GM12878 (cell line): ENCODE measurements around the gene MRGPRX4. TPM values are rescaled to one million over a fixed set of nuclear protein-coding genes. Genes with fewer than 3 reads are reported as not detected.

Experiments used
- ATAC-seq: fragments of 200-7000 bp; cut with Tn5 transposase; 3 replicates; pipeline ENCODE4 v1.9.1; 2020; ENCODE audit warnings: mild to moderate bottlenecking, moderate library complexity
- BruUV-seq: library from RNA; stranded (reverse); fragments of 400-500 nt; replicated peaks from 2 replicates; lab custom pipeline; 2021; lab: Mats Ljungman, UMichigan
- CTCF ChIA-PET: fragments of 300-600 bp; sonication (Branson Sonifier 250); formaldehyde crosslinking; extraction: SDS; loops from one replicate; lab custom pipeline; 2021; ENCODE audit warnings: inconsistent platforms; lab: Yijun Ruan, JAX
- POLR2A ChIA-PET: fragments of 350-600 bp; formaldehyde crosslinking; extraction: SDS; loops from one replicate; lab custom pipeline; 2021; ENCODE audit warnings: inconsistent platforms; lab: Charles Lee
- RAD21 ChIA-PET: fragments of 300-600 bp; sonication (Branson Sonifier 250); formaldehyde crosslinking; loops from one replicate; lab custom pipeline; 2023; ENCODE audit warnings: antibody characterized with exemption; ENCODE audit not compliant: unreplicated experiment; lab: Charles Lee
- SMC1A ChIA-PET: fragments of 300-600 bp; sonication (Branson Sonifier 250); formaldehyde crosslinking; loops from one replicate; lab custom pipeline; 2023; ENCODE audit not compliant: unreplicated experiment, uncharacterized antibody; lab: Charles Lee
- DNase-seq: peaks from one replicate; pipeline ENCODE4 v3.0.0-alpha.2; 2011; ENCODE audit warnings: low read depth, low spot score
- FAIRE-seq: peaks from 3 replicates; lab custom pipeline; 2011; peaks lifted over from hg19 to GRCh38; lab: Jason Lieb, UNC
- H2AFZ ChIP-seq: 2 replicates; pipeline ENCODE4 v1.6.0; 2011; ENCODE audit warnings: low read depth, low read length, control low read depth; ENCODE audit not compliant: control insufficient read depth
- H3K27ac ChIP-seq: 2 replicates; pipeline ENCODE4 v1.5.1; 2011; ENCODE audit warnings: control low read depth; ENCODE audit not compliant: control insufficient read depth, insufficient read depth
- H3K27me3 ChIP-seq, 2 experiments: replicated peaks in 1 of 2; 2 replicates each; pipeline versions ENCODE4 v1.6.0 to v1.6.1; 2011; ENCODE audit warnings: low read length in 1 of 2; ENCODE audit not compliant: control insufficient read depth in 2 of 2, insufficient read depth in 2 of 2
- H3K36me3 ChIP-seq, 2 experiments: 2 replicates each; pipeline ENCODE4 v1.5.1; 2011; ENCODE audit warnings: low read length in 1 of 2; ENCODE audit not compliant: control insufficient read depth in 2 of 2, insufficient read depth in 2 of 2
- H3K4me1 ChIP-seq: 2 replicates; pipeline ENCODE4 v1.6.1; 2011; ENCODE audit warnings: mild to moderate bottlenecking, low read length, moderate library complexity, mixed read lengths; ENCODE audit not compliant: control insufficient read depth, insufficient read depth
- H3K4me2 ChIP-seq: 2 replicates; pipeline ENCODE4 v1.6.0; 2011; ENCODE audit warnings: control low read depth; ENCODE audit not compliant: control insufficient read depth, insufficient read depth
- H3K4me3 ChIP-seq: fragments of 200-600 bp; sonication (generic); 2 replicates; pipeline ENCODE4 v1.5.1; 2016
- H3K79me2 ChIP-seq: 2 replicates; pipeline ENCODE4 v1.6.0; 2011; ENCODE audit warnings: low read length; ENCODE audit not compliant: control insufficient read depth, insufficient read depth
- H3K9ac ChIP-seq: 2 replicates; pipeline ENCODE4 v1.8.0; 2011; ENCODE audit warnings: low read length, control low read depth, mixed read lengths; ENCODE audit not compliant: control insufficient read depth, insufficient read depth
- H3K9me3 ChIP-seq: replicated peaks from 3 replicates; pipeline ENCODE4 v1.5.1; 2011; ENCODE audit warnings: mild to moderate bottlenecking, low read length; ENCODE audit not compliant: control insufficient read depth, insufficient read depth
- H4K20me1 ChIP-seq: 2 replicates; pipeline ENCODE4 v1.6.0; 2011; ENCODE audit not compliant: control insufficient read depth, insufficient read depth
- SRF ChIP-seq, 2 experiments: IDR thresholded peaks; 2 replicates each; pipeline ENCODE4 v1.6.1; 2011; ENCODE audit warnings: low read depth in 2 of 2, low read length in 2 of 2, mild to moderate bottlenecking in 1 of 2, moderate library complexity in 1 of 2
- ZNF217 ChIP-seq: fragments of 450-650 bp; IDR thresholded peaks from 2 replicates; pipeline ENCODE4 v1.6.1; 2017; ENCODE audit warnings: antibody characterized with exemption, mild to moderate bottlenecking
- whole genome bisulfite sequencing: methylation state at CpG from one replicate; pipeline ENCODE4 v1.1.6; 2016; ENCODE audit warnings: low lambda C conversion rate; ENCODE audit not compliant: insufficient replicate concordance, insufficient coverage; ENCODE audit errors: missing lambda C conversion rate; 5-methylcytosine and 5-hydroxymethylcytosine counted together
- in situ Hi-C: fragments of 300-500 bp; cut with MboI; formaldehyde crosslinking; loops from 9 replicates; pipeline ENCODE4 v1.14.3; 2018; ENCODE audit warnings: mixed read lengths
- intact Hi-C: fragments of 100-400 bp; cut with micrococcal nuclease; formaldehyde crosslinking; loops from one replicate; pipeline ENCODE4 v1.14.2; 2022; ENCODE audit not compliant: unreplicated experiment
- polyA plus RNA-seq, 11 experiments: library from polyadenylated mRNA; depleted of rRNA in 4 of 11; unstranded in 6 of 11; stranded (reverse) in 5 of 11; fragments of >200 nt; fragmentation: Nextera tagmentation in 4 of 11; fragmentation: Illumina TruSeq in 1 of 11; extraction: Ambion mirVana in 4 of 11; extraction: Trizol in 1 of 11; gene quantifications; 1 replicate in 1 of 11; 2 replicates in 10 of 11; pipeline versions ENCODE4 v1.2.1 to v1.2.3, GENCODE V29; 2011 to 2016; ENCODE audit warnings: inconsistent platforms in 2 of 11, missing spikeins in 2 of 11, low read depth in 1 of 11
- total RNA-seq, 4 experiments: library from RNA; depleted of rRNA in 3 of 4; stranded (reverse); fragments of >200 nt in 3 of 4; fragmentation: Illumina TruSeq in 1 of 4; extraction: Trizol in 1 of 4; gene quantifications; 2 replicates each; pipeline versions ENCODE4 v1.2.1 to v1.2.3, GENCODE V29; 2013 to 2021
- TF ChIP-seq, protein P1 (sequence below): fragments of 450-650 bp; IDR thresholded peaks from 2 replicates; pipeline ENCODE4 v1.6.1; 2016; ENCODE audit warnings: mild to moderate bottlenecking
- TF ChIP-seq, protein P2 (sequence below): fragments of 150-350 bp; IDR thresholded peaks from 2 replicates; pipeline ENCODE4 v1.6.1; 2014; ENCODE audit warnings: mild to moderate bottlenecking, low read depth, low read length
- TF ChIP-seq, protein P3 (sequence below): IDR thresholded peaks from 2 replicates; pipeline ENCODE4 v1.6.1; 2012; ENCODE audit warnings: low read depth, low read length, improper control_type of control experiment

The MRGPRX4 gene
- total and polyA plus RNA-seq, 10 of the 15 experiments (the other 5 are each of a cell fraction or from before 2014, with no cell fraction given): not detected

DNA sequence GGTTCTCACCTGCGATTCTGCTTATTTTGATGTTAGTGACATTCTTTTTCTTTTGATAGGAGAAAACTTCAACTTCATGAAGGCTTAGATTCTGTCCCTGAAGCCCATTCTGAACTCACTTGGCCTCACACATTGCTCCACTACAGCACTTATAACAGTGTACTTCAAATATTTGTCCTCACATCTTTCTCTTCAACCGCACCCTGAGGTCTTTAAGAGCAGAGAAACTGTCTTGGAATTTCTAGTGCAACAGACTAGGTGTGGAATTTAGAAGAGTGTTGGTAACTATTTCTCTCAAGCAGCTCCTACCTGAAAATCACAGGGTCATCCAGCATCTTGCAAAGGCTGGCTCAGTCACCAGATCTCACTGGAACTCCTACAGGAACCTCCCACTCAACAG, 32.5 kb upstream of the MRGPRX4 start:
- no peaks in the 10 kb centered on the region for H3K27me3 ChIP-seq
- ChIA-PET SMC1A (no interaction called here), CTCF (interaction anchor here (1.2 kb wide), 1 partner anchor 24 kb away, joined by 3 read pairs; no protein-coding TSS in a partner anchor), POLR2A (interaction anchor here (0.6 kb wide), 1 partner anchor 1222 kb away, joined by 3 read pairs; no protein-coding TSS in a partner anchor), RAD21 (interaction anchor here (0.7 kb wide), 1 partner anchor 198 kb away, joined by 3 read pairs; no protein-coding TSS in a partner anchor)
- no peaks in the 10 kb centered on the region for H4K20me1 ChIP-seq
- no peak overlapping the region for H3K9ac ChIP-seq
- no peaks in the 10 kb centered on the region for H3K79me2 ChIP-seq
- no peak for FAIRE-seq
- ATAC-seq: no peak
- H3K4me1 ChIP-seq: no peaks in the 10 kb centered on the region
- H3K4me2 ChIP-seq: no peak overlapping the region
- no peak overlapping the region for H3K27ac ChIP-seq
- H3K4me3 ChIP-seq: no peak overlapping the region
- no peak overlapping the region for H2AFZ ChIP-seq
- H3K36me3 ChIP-seq: no peaks in the 10 kb centered on the region
- TF ChIP-seq, protein P1, sequence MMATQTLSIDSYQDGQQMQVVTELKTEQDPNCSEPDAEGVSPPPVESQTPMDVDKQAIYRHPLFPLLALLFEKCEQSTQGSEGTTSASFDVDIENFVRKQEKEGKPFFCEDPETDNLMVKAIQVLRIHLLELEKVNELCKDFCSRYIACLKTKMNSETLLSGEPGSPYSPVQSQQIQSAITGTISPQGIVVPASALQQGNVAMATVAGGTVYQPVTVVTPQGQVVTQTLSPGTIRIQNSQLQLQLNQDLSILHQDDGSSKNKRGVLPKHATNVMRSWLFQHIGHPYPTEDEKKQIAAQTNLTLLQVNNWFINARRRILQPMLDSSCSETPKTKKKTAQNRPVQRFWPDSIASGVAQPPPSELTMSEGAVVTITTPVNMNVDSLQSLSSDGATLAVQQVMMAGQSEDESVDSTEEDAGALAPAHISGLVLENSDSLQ: no peak
- TF ChIP-seq, protein P2, sequence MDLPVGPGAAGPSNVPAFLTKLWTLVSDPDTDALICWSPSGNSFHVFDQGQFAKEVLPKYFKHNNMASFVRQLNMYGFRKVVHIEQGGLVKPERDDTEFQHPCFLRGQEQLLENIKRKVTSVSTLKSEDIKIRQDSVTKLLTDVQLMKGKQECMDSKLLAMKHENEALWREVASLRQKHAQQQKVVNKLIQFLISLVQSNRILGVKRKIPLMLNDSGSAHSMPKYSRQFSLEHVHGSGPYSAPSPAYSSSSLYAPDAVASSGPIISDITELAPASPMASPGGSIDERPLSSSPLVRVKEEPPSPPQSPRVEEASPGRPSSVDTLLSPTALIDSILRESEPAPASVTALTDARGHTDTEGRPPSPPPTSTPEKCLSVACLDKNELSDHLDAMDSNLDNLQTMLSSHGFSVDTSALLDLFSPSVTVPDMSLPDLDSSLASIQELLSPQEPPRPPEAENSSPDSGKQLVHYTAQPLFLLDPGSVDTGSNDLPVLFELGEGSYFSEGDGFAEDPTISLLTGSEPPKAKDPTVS: no peak
- TF ChIP-seq, protein P3, sequence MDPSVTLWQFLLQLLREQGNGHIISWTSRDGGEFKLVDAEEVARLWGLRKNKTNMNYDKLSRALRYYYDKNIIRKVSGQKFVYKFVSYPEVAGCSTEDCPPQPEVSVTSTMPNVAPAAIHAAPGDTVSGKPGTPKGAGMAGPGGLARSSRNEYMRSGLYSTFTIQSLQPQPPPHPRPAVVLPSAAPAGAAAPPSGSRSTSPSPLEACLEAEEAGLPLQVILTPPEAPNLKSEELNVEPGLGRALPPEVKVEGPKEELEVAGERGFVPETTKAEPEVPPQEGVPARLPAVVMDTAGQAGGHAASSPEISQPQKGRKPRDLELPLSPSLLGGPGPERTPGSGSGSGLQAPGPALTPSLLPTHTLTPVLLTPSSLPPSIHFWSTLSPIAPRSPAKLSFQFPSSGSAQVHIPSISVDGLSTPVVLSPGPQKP: no peak
- TF ChIP-seq ZNF217: no peak
- TF ChIP-seq SRF (IDR thresholded peaks at IDR 0.05; ENCODE audit: low read depth in 2 of 2, low read length in 2 of 2): no peak
- 72% methylated on average over 2 of the region's 2 CpGs for WGBS
- intact Hi-C loops (no loop called here), in situ Hi-C loops (no loop called here)
- H3K9me3 ChIP-seq: no peaks in the 10 kb centered on the region
- no peak for DNase-seq
- no TSS peak for BruUV-seq
